Spleen (tissue), 11 donors: ENCODE results near the gene CHD9NB. TPM values are rescaled to one million over a fixed set of nuclear protein-coding genes. Genes with fewer than 3 reads are reported as not detected.

Experiments
- DNase-seq: peaks from one replicate; pipeline ENCODE4 v3.0.0-alpha.2; 2020
- H3K27ac ChIP-seq, 8 donors: fragments of 200-600 bp; sonication (generic) in 7 of 8; 1 replicate in 4 of 8; 2 replicates in 4 of 8; pipeline versions ENCODE4 v1.5.0 to v1.8.0; 2016 to 2021; ENCODE audit warnings: inconsistent platforms in 4 of 8, mild to moderate bottlenecking in 4 of 8, moderate library complexity in 1 of 8
- H3K27me3 ChIP-seq, 7 donors: fragments of 200-600 bp; sonication (generic) in 6 of 7; replicated peaks in 1 of 7; 1 replicate in 4 of 7; 2 replicates in 3 of 7; pipeline versions ENCODE4 v1.5.0 to v1.8.0; 2016 to 2021; ENCODE audit warnings: inconsistent platforms in 3 of 7, mild to moderate bottlenecking in 1 of 7
- H3K36me3 ChIP-seq, 6 donors: fragments of 200-600 bp; sonication (generic) in 5 of 6; 1 replicate in 4 of 6; 2 replicates in 2 of 6; pipeline versions ENCODE4 v1.5.0 to v1.8.0; 2016 to 2021; ENCODE audit warnings: inconsistent platforms in 2 of 6
- H3K4me1 ChIP-seq, 6 donors: fragments of 200-600 bp; sonication (generic) in 5 of 6; 1 replicate in 3 of 6; 2 replicates in 3 of 6; pipeline versions ENCODE4 v1.5.0 to v1.8.0; 2016 to 2021; ENCODE audit warnings: inconsistent platforms in 3 of 6
- H3K4me3 ChIP-seq, 8 donors: fragments of 200-600 bp; sonication (generic) in 7 of 8; 1 replicate in 4 of 8; 2 replicates in 4 of 8; pipeline versions ENCODE4 v1.5.0 to v1.8.0; 2016 to 2021; ENCODE audit warnings: inconsistent platforms in 4 of 8, mild to moderate bottlenecking in 4 of 8, moderate library complexity in 2 of 8
- H3K9me3 ChIP-seq, 8 donors: fragments of 200-600 bp; sonication (generic) in 7 of 8; 1 replicate in 4 of 8; 2 replicates in 4 of 8; pipeline versions ENCODE4 v1.5.0 to v1.8.0; 2016 to 2021; ENCODE audit warnings: inconsistent platforms in 4 of 8
- POLR2A ChIP-seq, 3 donors: fragments of 450-650 bp; IDR thresholded peaks; one replicate each; pipeline ENCODE4 v1.5.1; 2017; ENCODE audit warnings: antibody characterized with exemption in 3 of 3, mild to moderate bottlenecking in 1 of 3
- POLR2AphosphoS5 ChIP-seq, 3 donors: sonication (generic); formaldehyde crosslinking; IDR thresholded peaks; one replicate each; pipeline ENCODE4 v1.5.1; 2017; ENCODE audit warnings: antibody characterized with exemption in 3 of 3
- WGBS, 5 donors: extraction: QIAGEN DNeasy Blood & Tissue Kit in 3 of 5; methylation state at CpG; one replicate each; pipeline versions ENCODE4 v1.1.5 to v1.1.7; 2013 to 2018; 5-methylcytosine and 5-hydroxymethylcytosine counted together
- intact Hi-C: fragments of 100-400 bp; cut with DNase I; formaldehyde crosslinking; loops from one replicate; pipeline ENCODE4 v1.15.0; 2023; ENCODE audit warnings: low total_unique reads
- polyA plus RNA-seq, 3 donors: library from polyadenylated mRNA; stranded (reverse); fragments of 200-250 nt; gene quantifications; one replicate each; pipeline ENCODE4 v1.2.1, GENCODE V29; 2013
- total RNA-seq, 7 donors: library from RNA; depleted of rRNA in 3 of 7; stranded (reverse); fragments of >200 nt in 3 of 7; fragmentation: NEBNext Ultra II Directional in 4 of 7; extraction: Animal tissue kit (Norgen Biotek cat#: 25700) in 4 of 7; gene quantifications; one replicate each; pipeline versions ENCODE4 v1.1.0 to v1.2.1, GENCODE V29; 2016 to 2021
- TF ChIP-seq, protein P1 (sequence below), 11 experiments: fragments of 200-600 bp in 7 of 11; fragments of 450-650 bp in 4 of 11; sonication (generic) in 4 of 11; IDR thresholded peaks in 8 of 11; conservative IDR thresholded peaks in 3 of 11; 1 replicate in 7 of 11; 2 replicates in 4 of 11; pipeline versions ENCODE4 v1.4.0 to v1.8.0; 2016 to 2021; ENCODE audit warnings: antibody characterized with exemption in 11 of 11, inconsistent platforms in 4 of 11, mild to moderate bottlenecking in 1 of 11
- donor health status: healthy with polysubstance abuse.
- donor health status: DM: no; HTN: no; CAD: no; lungs with moderate emphysema.
- donor health status: DM: no; HTN: no; CAD: no.
- donor health status: Bipolar disorder and iron deficiency.
- donor health status: healthy.
- donor health status: DM: no; HTN: no; CAD: no.
- donor health status: DM: yes; HTN: yes; CAD: no.

CHD9NB gene
- total and polyA plus RNA-seq, 10 donors, result 0.10 to 0.27 TPM; not detected in 8

DNA sequence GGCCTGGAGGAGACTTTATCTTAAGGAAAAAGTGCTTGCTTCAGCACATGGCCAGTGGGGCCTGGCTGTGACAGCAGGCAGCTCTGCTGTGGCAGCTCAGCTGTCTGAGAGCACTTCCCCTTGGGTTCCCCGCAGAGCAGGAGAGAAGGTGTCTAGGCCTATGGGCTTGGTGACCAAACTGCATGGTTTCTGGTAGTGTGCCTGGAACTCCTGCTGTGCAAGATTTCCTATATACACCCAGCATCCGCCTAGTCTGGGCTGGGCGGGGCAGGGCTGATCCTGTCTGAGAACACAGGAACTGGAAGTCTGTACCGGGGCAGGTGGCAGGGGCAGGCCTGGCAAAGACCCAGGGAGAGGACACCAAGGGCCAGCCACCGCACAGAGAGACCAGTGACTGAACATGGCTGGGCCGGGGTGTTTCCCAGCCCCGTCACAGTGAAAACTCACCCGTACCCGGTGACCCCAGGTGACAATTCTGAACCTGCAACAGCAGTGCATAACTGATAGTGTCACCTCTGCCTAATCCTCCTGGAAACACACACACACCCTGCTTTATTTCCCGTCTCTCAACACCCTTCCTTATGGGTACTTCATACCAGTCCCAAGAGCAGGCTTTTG lies 41.4 kb upstream of the CHD9NB start:
- intact Hi-C loops, result no loop called here
- 30 to 41% (median 34%) methylated on average over 10 of the region's 10 CpGs for WGBS, 5 donors
- Histone ChIP-seq H3K27me3 (no peaks in the 10 kb centered on the region), H3K4me3 (peak overlapping the region in 1 of 8 donors; percentile 11), H3K9me3 (no peaks in the 10 kb centered on the region), H3K36me3 (no peaks in the 10 kb centered on the region), H3K27ac (peak overlapping the region; percentile 48 to 90 (median 78)), H3K4me1 (peaks cover 40 to 99% (median 85%) of the 10 kb centered on the region in 6 donors)
- peak; percentile 55 to 71 (median 69) for TF ChIP-seq POLR2AphosphoS5 (IDR thresholded peaks at IDR 0.05)
- TF ChIP-seq, protein P1, sequence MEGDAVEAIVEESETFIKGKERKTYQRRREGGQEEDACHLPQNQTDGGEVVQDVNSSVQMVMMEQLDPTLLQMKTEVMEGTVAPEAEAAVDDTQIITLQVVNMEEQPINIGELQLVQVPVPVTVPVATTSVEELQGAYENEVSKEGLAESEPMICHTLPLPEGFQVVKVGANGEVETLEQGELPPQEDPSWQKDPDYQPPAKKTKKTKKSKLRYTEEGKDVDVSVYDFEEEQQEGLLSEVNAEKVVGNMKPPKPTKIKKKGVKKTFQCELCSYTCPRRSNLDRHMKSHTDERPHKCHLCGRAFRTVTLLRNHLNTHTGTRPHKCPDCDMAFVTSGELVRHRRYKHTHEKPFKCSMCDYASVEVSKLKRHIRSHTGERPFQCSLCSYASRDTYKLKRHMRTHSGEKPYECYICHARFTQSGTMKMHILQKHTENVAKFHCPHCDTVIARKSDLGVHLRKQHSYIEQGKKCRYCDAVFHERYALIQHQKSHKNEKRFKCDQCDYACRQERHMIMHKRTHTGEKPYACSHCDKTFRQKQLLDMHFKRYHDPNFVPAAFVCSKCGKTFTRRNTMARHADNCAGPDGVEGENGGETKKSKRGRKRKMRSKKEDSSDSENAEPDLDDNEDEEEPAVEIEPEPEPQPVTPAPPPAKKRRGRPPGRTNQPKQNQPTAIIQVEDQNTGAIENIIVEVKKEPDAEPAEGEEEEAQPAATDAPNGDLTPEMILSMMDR (IDR thresholded peaks at IDR 0.05 in 8 of 11, conservative IDR thresholded peaks at IDR 0.05 in 3 of 11), result no peak
- peak; percentile 90 for DNase-seq

DNA sequence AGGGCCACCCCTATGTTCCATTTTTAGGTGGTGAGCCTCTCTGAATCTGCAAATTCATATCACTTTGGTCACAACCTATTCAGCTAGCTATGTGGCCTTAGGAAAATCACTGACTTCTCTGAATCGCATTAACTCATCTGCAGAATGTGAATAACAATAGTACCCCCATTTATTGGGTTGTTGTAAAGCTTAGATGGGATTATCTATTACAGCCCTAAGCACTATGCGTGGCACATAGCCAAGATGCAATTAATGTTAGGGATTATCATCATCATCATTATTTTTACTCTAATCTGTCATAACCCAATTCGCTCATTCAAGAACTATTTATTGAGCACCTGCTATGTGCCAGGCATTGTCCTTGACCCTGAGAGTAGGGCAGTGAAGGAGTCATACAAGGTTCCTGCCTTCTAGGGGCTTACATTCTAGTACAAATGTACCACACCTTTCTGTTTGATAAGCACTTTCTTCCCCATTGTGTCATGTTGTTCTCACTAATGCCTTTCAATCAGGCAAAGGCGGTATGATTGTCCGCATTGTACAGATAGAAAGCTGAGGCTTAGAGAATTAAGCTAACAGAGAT lies 40.6 kb upstream of the CHD9NB start:
- H3K9me3 ChIP-seq, result no peaks in the 10 kb centered on the region
- no peak for DNase-seq
- TF ChIP-seq POLR2AphosphoS5 (IDR thresholded peaks at IDR 0.05), result no peak
- no peak for TF ChIP-seq POLR2A (IDR thresholded peaks at IDR 0.05)
- TF ChIP-seq, protein P1 (IDR thresholded peaks at IDR 0.05 in 8 of 11, conservative IDR thresholded peaks at IDR 0.05 in 3 of 11), result no peak
- intact Hi-C loops, result no loop called here
- 93 to 98% (median 96%) methylated on average over 5 of the region's 5 CpGs for WGBS, 5 donors
- H3K4me1 ChIP-seq, result peaks cover 33 to 94% (median 76%) of the 10 kb centered on the region in 6 donors
- H3K36me3 ChIP-seq, result no peaks in the 10 kb centered on the region
- H3K4me3 ChIP-seq, result no peak overlapping the region
- no peaks in the 10 kb centered on the region for H3K27me3 ChIP-seq
- H3K27ac ChIP-seq, result peak overlapping the region in 7 of 8 donors; percentile 48 to 90 (median 80)

DNA sequence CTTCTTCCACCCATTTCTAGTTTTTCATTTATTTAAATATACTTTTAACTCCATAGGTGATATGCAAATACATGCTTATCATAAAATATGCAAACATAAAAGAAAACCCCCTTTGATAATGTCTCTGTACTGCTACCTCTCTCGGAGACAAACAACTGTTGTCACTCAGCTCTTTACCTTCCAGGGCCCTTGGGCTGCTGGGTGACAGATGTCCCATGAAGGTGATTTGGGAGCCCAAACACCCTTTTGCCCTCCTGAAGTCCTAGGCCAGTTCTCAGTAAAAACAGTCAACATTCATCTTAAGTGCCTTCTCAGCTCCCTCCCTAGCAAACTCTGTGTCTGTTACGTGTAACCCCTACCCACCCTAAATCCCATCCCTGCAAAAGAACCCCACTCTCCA lies 39.6 kb upstream of the CHD9NB start:
- Histone ChIP-seq H3K27me3 (no peaks in the 10 kb centered on the region), H3K36me3 (peaks cover 0 to 6% (median 0%) of the 10 kb centered on the region in 6 donors), H3K4me1 (peaks cover 25 to 84% (median 67%) of the 10 kb centered on the region in 6 donors), H3K4me3 (no peak overlapping the region), H3K27ac (peak overlapping the region in 6 of 8 donors; percentile 76 to 90 (median 80)), H3K9me3 (no peaks in the 10 kb centered on the region)
- intact Hi-C loops, result no loop called here
- TF ChIP-seq, protein P1 (IDR thresholded peaks at IDR 0.05 in 8 of 11, conservative IDR thresholded peaks at IDR 0.05 in 3 of 11), result no peak
- TF ChIP-seq POLR2A (IDR thresholded peaks at IDR 0.05) (no peak), POLR2AphosphoS5 (IDR thresholded peaks at IDR 0.05) (no peak)
- 46 to 89% (median 82%) methylated on average over 2 of the region's 2 CpGs for WGBS, 5 donors
- DNase-seq, result no peak

DNA sequence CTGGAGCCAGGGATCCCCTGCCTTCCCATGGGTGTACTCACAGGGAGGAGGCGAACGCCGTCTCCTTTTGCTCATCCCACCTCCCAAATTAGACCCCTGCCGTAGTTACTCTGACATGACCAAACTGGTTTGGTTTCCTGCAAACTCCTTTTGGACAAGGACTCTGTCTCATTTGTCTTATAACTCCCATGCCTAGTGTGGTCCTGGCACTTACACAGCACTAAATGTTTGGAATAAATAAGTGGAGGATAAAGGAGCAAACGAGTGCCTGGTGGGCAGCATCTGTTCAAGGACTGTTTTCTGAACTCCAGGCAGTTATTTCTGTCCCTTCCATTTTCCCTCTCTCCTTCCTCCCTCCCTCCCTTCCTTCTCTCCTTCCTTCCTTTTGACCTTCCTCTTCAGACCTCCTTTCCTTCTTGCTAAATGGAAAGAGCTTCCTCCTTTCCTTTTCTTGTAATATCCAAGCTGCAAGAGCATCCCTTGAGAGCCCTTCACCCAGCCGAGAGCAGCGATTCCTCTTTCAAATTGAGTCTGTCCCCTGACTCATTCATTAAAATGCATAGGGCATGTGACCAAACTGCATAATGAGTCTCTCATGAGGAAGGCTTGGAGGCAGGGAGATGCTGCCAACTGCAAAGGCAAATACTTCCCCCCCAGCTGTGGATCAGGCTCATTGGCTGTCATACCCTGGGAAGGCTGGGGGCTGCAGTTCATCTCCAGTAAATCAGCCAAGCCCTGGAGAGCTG lies 38.9 kb upstream of the CHD9NB start:
- 31 to 49% (median 37%) methylated on average over 7 of the region's 7 CpGs for WGBS, 5 donors
- TF ChIP-seq POLR2AphosphoS5 (IDR thresholded peaks at IDR 0.05) (peak in 2 of 3 donors; percentile 35 to 43), POLR2A (IDR thresholded peaks at IDR 0.05) (no peak)

More for the DNA sequence above, 38.9 kb upstream of the CHD9NB start:
- Histone ChIP-seq H3K9me3 (no peaks in the 10 kb centered on the region), H3K4me1 (peaks cover 24 to 78% (median 64%) of the 10 kb centered on the region in 6 donors), H3K27ac (peak overlapping the region; percentile 64 to 90 (median 78)), H3K36me3 (peaks cover 0 to 6% (median 0%) of the 10 kb centered on the region in 6 donors), H3K4me3 (peak overlapping the region in 2 of 8 donors; percentile 8 to 54), H3K27me3 (no peaks in the 10 kb centered on the region)
- intact Hi-C loops, result no loop called here
- no peak for DNase-seq
